LHCN-M2 (cell line): ENCODE data around the gene TAS1R3. TPM values are rescaled to one million over a fixed set of nuclear protein-coding genes. Genes with fewer than 3 reads are reported as not detected.

Source experiments
- DNase-seq: peaks from one replicate; pipeline ENCODE4 v3.0.0-alpha.2; 2012; ENCODE audit warnings: low read depth
- total RNA-seq: library from RNA; depleted of rRNA; stranded (reverse); fragments of >200 nt; gene quantifications from 2 replicates; pipeline ENCODE4 v1.2.3, GENCODE V29; 2014

Gene TAS1R3
- total RNA-seq, 1 experiment from 2014 or later, result 0.06 TPM

- DNase-seq, result no peak
Measured at GRCh38 chr1:1295154-1295923, 35.7 kb upstream of the TAS1R3 start.

GRCh38 chr1:1296070-1297061 is 34.7 kb upstream of the TAS1R3 start:
- no peak for DNase-seq

GRCh38 chr1:1297802-1298424 is 33.2 kb upstream of the TAS1R3 start:
- DNase-seq, result no peak

- peak; percentile 47 for DNase-seq
Measured at GRCh38 chr1:1298861-1299685, 32.0 kb upstream of the TAS1R3 start.

- DNase-seq, result no peak
Measured at GRCh38 chr1:1299686-1300351, 31.3 kb upstream of the TAS1R3 start.

GRCh38 chr1:1300352-1300739 is 30.7 kb upstream of the TAS1R3 start:
- no peak for DNase-seq

GRCh38 chr1:1302006-1302430 is 29.1 kb upstream of the TAS1R3 start:
- DNase-seq, result no peak

- no peak for DNase-seq
Measured at GRCh38 chr1:1302951-1303509, 28.1 kb upstream of the TAS1R3 start.

- DNase-seq, result no peak
Measured at GRCh38 chr1:1303736-1304135, 27.3 kb upstream of the TAS1R3 start.

- peak; percentile 77 for DNase-seq
Measured at GRCh38 chr1:1304331-1305299, 26.5 kb upstream of the TAS1R3 start.

GRCh38 chr1:1305300-1306069 is 25.6 kb upstream of the TAS1R3 start:
- peak; percentile 80 for DNase-seq

- peak; percentile 37 for DNase-seq
Measured at GRCh38 chr1:1306070-1306660, 24.9 kb upstream of the TAS1R3 start.

- DNase-seq, result no peak
Measured at GRCh38 chr1:1306661-1307260, 24.3 kb upstream of the TAS1R3 start.

GRCh38 chr1:1307261-1307922 is 23.7 kb upstream of the TAS1R3 start:
- no peak for DNase-seq

- DNase-seq, result peak; percentile 90
Measured at GRCh38 chr1:1307923-1308755, 22.9 kb upstream of the TAS1R3 start, which contains the start of the genes ACAP3 and PUSL1. Gene ACAP3 (minus strand): TSS chr1:1307930. CDS start chr1:1307815, 115 bp downstream. Gene PUSL1 (plus strand): TSS chr1:1308597. CDS start chr1:1308644, 47 bp downstream.
